Measurements from ENCODE around the gene NEMP2.
"Not testable (repeated sequence)": the region's sequence is repeated elsewhere in the genome, so short reads cannot be mapped to it uniquely, and the experiment has no call there.

NEMP2 gene

GRCh38 chr2:190499273-190499672 lies 35.2 kb downstream of the NEMP2 start:
- Histone ChIP-seq H3K27ac (ENCODE audit: low read depth, low read length) (no peak overlapping the region), H3F3A (ENCODE audit: control insufficient read depth, insufficient read depth) (no peaks in the 10 kb centered on the region), H4K20me1 (ENCODE audit: control insufficient read depth, insufficient read depth, low read depth, low read length) (no peaks in the 10 kb centered on the region), H3K9me3 (ENCODE audit: control insufficient read depth, insufficient read depth, low read length) (no peaks in the 10 kb centered on the region), H3K79me2 (ENCODE audit: control insufficient read depth, low read length) (no peaks in the 10 kb centered on the region), H3K36me3 (ENCODE audit: control insufficient read depth, low read length) (peaks cover 40% of the 10 kb centered on the region), H3K4me3 (ENCODE audit: low read length) (no peak overlapping the region), H3K4me1 (ENCODE audit: control insufficient read depth, low read length) (no peaks in the 10 kb centered on the region), H3K9me2 (replicated peaks; ENCODE audit: control insufficient read depth, low read length) (no peaks in the 10 kb centered on the region), H3K4me2 (ENCODE audit: low read length) (no peak overlapping the region), H3K27me3 (ENCODE audit: control insufficient read depth, low read length) (no peaks in the 10 kb centered on the region)
- TF ChIP-seq, protein P1, sequence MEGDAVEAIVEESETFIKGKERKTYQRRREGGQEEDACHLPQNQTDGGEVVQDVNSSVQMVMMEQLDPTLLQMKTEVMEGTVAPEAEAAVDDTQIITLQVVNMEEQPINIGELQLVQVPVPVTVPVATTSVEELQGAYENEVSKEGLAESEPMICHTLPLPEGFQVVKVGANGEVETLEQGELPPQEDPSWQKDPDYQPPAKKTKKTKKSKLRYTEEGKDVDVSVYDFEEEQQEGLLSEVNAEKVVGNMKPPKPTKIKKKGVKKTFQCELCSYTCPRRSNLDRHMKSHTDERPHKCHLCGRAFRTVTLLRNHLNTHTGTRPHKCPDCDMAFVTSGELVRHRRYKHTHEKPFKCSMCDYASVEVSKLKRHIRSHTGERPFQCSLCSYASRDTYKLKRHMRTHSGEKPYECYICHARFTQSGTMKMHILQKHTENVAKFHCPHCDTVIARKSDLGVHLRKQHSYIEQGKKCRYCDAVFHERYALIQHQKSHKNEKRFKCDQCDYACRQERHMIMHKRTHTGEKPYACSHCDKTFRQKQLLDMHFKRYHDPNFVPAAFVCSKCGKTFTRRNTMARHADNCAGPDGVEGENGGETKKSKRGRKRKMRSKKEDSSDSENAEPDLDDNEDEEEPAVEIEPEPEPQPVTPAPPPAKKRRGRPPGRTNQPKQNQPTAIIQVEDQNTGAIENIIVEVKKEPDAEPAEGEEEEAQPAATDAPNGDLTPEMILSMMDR (IDR thresholded peaks at IDR 0.05; ENCODE audit: low read depth, low read length, poor library complexity, severe bottlenecking): no peak
- TF ChIP-seq EZH2phosphoT487 (IDR thresholded peaks at IDR 0.05; ENCODE audit: borderline replicate concordance, low read length): no peak

DNA sequence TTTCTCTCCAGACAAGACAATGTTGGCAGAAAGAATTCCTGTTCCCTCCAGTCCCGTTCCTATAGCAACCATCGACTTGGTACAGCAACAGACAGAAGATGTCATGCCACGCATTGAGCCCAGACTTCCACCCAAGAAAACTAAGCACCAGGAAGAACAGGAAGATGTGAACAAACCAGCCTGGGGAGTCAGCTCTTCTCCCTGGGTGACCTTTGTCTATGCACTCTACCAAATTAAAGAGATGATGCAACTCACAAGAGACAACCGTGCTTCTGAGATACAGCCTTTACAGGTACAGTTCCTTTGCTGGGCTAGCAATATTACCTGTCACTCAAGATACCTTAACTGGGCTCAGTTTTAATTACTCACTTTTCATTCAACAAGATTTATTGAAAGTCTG lies 37.1 kb downstream of the NEMP2 start:
- TF ChIP-seq EZH2phosphoT487 (IDR thresholded peaks at IDR 0.05; ENCODE audit: borderline replicate concordance, low read length): no peak
- TF ChIP-seq, protein P1 (IDR thresholded peaks at IDR 0.05; ENCODE audit: low read depth, low read length, poor library complexity, severe bottlenecking): no peak
- peaks cover 29% of the 10 kb centered on the region for H3K36me3 ChIP-seq (ENCODE audit: control insufficient read depth, low read length)
- no peaks in the 10 kb centered on the region for H3K4me1 ChIP-seq (ENCODE audit: control insufficient read depth, low read length)
- H3K27ac ChIP-seq (ENCODE audit: low read depth, low read length): no peak overlapping the region
- H3K9me2 ChIP-seq (replicated peaks; ENCODE audit: control insufficient read depth, low read length): no peaks in the 10 kb centered on the region
- no peaks in the 10 kb centered on the region for H3K9me3 ChIP-seq (ENCODE audit: control insufficient read depth, insufficient read depth, low read length)
- H4K20me1 ChIP-seq (ENCODE audit: control insufficient read depth, insufficient read depth, low read depth, low read length): no peaks in the 10 kb centered on the region
- no peaks in the 10 kb centered on the region for H3F3A ChIP-seq (ENCODE audit: control insufficient read depth, insufficient read depth)
- no peaks in the 10 kb centered on the region for H3K79me2 ChIP-seq (ENCODE audit: control insufficient read depth, low read length)
- H3K4me3 ChIP-seq (ENCODE audit: low read length): no peak overlapping the region
- H3K27me3 ChIP-seq (ENCODE audit: control insufficient read depth, low read length): no peaks in the 10 kb centered on the region
- H3K4me2 ChIP-seq (ENCODE audit: low read length): no peak overlapping the region

DNA sequence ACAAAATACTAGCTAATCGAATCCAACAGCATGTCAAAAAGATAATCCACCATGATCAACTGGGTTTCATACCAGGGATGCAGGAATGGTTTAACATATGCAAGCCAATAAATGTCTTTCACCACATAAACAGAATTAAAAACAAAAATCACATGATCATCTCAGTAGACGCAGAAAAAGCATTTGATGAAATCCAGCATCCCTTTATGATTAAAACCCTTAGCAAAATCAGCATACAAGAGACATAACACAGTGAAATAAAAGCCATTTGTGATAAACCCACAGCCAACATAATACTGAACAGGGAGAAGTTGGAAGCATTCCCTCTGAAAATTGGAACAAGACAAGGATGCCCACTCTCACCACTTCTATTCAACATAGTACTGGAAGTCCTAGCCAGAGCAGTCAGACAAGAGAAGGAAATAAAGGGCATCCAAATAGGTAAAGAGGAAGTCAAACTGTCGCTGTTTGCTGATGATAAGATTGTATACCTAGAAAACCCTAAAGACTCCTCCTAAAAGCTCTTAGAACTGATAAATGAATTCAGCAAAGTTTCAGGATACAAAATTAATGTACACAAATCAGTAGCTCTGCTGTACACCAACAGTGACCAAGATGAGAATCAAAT lies 39.8 kb downstream of the NEMP2 start:
- not testable (repeated sequence) for H3K27me3 ChIP-seq (ENCODE audit: control insufficient read depth, low read length); H3F3A ChIP-seq (ENCODE audit: control insufficient read depth, insufficient read depth); H3K79me2 ChIP-seq (ENCODE audit: control insufficient read depth, low read length); H3K27ac ChIP-seq (ENCODE audit: low read depth, low read length); H3K9me3 ChIP-seq (ENCODE audit: control insufficient read depth, insufficient read depth, low read length); H3K4me3 ChIP-seq (ENCODE audit: low read length); H3K4me1 ChIP-seq (ENCODE audit: control insufficient read depth, low read length); H4K20me1 ChIP-seq (ENCODE audit: control insufficient read depth, insufficient read depth, low read depth, low read length); H3K4me2 ChIP-seq (ENCODE audit: low read length); H3K9me2 ChIP-seq (replicated peaks; ENCODE audit: control insufficient read depth, low read length)
- H3K36me3 ChIP-seq (ENCODE audit: control insufficient read depth, low read length): peaks cover 23% of the 10 kb centered on the region

- Histone ChIP-seq H3K9me2 (replicated peaks; ENCODE audit: control insufficient read depth, low read length) (no peaks in the 10 kb centered on the region), H3K79me2 (ENCODE audit: control insufficient read depth, low read length) (no peaks in the 10 kb centered on the region), H3K4me2 (ENCODE audit: low read length) (no peak overlapping the region), H3K9me3 (ENCODE audit: control insufficient read depth, insufficient read depth, low read length) (no peaks in the 10 kb centered on the region), H3K27ac (ENCODE audit: low read depth, low read length) (no peak overlapping the region), H3K36me3 (ENCODE audit: control insufficient read depth, low read length) (peaks cover 28% of the 10 kb centered on the region), H3K4me1 (ENCODE audit: control insufficient read depth, low read length) (no peaks in the 10 kb centered on the region), H3K4me3 (ENCODE audit: low read length) (no peak overlapping the region), H3K27me3 (ENCODE audit: control insufficient read depth, low read length) (no peaks in the 10 kb centered on the region), H4K20me1 (ENCODE audit: control insufficient read depth, insufficient read depth, low read depth, low read length) (no peaks in the 10 kb centered on the region), H3F3A (ENCODE audit: control insufficient read depth, insufficient read depth) (no peaks in the 10 kb centered on the region)
- TF ChIP-seq, protein P1 (IDR thresholded peaks at IDR 0.05; ENCODE audit: low read depth, low read length, poor library complexity, severe bottlenecking): no peak
- no peak for TF ChIP-seq EZH2phosphoT487 (IDR thresholded peaks at IDR 0.05; ENCODE audit: borderline replicate concordance, low read length)
Measured at GRCh38 chr2:190493095-190493494, 41.4 kb downstream of the NEMP2 start.

Measured in DOHH2 (cell line).